Liver (tissue), 3 donors: ENCODE data around the gene POLR2B.

Experiments
- EGR1 ChIP-seq, 2 donors: IDR thresholded peaks; 2 replicates each; pipeline ENCODE4 v1.6.1; 2016 to 2018; ENCODE audit warnings: antibody characterized with exemption in 2 of 2, low read depth in 2 of 2
- FOXA1 ChIP-seq: IDR thresholded peaks from 2 replicates; pipeline ENCODE4 v1.6.1; 2016; ENCODE audit warnings: antibody characterized with exemption
- GABPA ChIP-seq, 2 donors: IDR thresholded peaks in 1 of 2; conservative IDR thresholded peaks in 1 of 2; 2 replicates each; pipeline ENCODE4 v1.6.1; 2016; ENCODE audit warnings: antibody characterized with exemption in 2 of 2, mild to moderate bottlenecking in 1 of 2, moderate library complexity in 1 of 2
- JUND ChIP-seq, 2 donors: IDR thresholded peaks; 2 replicates each; pipeline ENCODE4 v1.6.1; 2016; ENCODE audit warnings: antibody characterized with exemption in 2 of 2
- RAD21 ChIP-seq, 2 donors: IDR thresholded peaks; 2 replicates each; pipeline ENCODE4 v1.6.1; 2016; ENCODE audit warnings: antibody characterized with exemption in 2 of 2, mild to moderate bottlenecking in 2 of 2
- YY1 ChIP-seq: IDR thresholded peaks from 2 replicates; pipeline ENCODE4 v1.6.1; 2016; ENCODE audit warnings: antibody characterized with exemption, mild to moderate bottlenecking
- TF ChIP-seq, protein P1 (sequence below): fragments of 150-350 bp; IDR thresholded peaks from 2 replicates; pipeline ENCODE4 v1.5.1; 2017; ENCODE audit warnings: improper control_type of control experiment, low read depth, low read length; ENCODE audit not compliant: missing input control
- TF ChIP-seq, protein P2 (sequence below): IDR thresholded peaks from 2 replicates; pipeline ENCODE4 v1.6.1; 2016; ENCODE audit warnings: antibody characterized with exemption
- donor health status: healthy.
- donor health status: healthy.

DNA sequence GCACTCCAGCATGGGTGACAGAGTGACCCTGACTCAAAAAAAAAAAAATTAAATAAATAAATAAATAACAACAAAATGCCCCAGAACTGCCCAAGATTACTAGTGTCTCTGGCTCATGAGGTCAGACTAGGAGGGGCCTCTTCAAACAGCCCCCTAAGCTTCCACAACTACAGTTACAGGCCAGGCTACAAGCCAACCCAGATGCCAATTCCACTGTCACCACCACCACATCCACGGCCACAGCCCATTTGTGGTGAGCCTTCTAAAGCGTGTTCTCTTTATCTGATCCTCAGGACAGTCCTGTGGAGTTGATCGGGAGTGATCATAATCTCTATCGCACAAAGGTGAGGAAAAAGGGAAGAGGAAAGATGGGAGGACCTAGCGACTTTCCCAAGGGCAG, 94.9 kb downstream of the POLR2B start:
- TF ChIP-seq, protein P1, sequence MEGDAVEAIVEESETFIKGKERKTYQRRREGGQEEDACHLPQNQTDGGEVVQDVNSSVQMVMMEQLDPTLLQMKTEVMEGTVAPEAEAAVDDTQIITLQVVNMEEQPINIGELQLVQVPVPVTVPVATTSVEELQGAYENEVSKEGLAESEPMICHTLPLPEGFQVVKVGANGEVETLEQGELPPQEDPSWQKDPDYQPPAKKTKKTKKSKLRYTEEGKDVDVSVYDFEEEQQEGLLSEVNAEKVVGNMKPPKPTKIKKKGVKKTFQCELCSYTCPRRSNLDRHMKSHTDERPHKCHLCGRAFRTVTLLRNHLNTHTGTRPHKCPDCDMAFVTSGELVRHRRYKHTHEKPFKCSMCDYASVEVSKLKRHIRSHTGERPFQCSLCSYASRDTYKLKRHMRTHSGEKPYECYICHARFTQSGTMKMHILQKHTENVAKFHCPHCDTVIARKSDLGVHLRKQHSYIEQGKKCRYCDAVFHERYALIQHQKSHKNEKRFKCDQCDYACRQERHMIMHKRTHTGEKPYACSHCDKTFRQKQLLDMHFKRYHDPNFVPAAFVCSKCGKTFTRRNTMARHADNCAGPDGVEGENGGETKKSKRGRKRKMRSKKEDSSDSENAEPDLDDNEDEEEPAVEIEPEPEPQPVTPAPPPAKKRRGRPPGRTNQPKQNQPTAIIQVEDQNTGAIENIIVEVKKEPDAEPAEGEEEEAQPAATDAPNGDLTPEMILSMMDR: no peak
- TF ChIP-seq EGR1 (IDR thresholded peaks at IDR 0.05; ENCODE audit: low read depth in 2 of 2) (no peak), GABPA (IDR thresholded peaks at IDR 0.05 in 1 of 2, conservative IDR thresholded peaks at IDR 0.05 in 1 of 2) (no peak), JUND (IDR thresholded peaks at IDR 0.05) (no peak), RAD21 (IDR thresholded peaks at IDR 0.05) (no peak), YY1 (no peak), FOXA1 (no peak)
- TF ChIP-seq, protein P2, sequence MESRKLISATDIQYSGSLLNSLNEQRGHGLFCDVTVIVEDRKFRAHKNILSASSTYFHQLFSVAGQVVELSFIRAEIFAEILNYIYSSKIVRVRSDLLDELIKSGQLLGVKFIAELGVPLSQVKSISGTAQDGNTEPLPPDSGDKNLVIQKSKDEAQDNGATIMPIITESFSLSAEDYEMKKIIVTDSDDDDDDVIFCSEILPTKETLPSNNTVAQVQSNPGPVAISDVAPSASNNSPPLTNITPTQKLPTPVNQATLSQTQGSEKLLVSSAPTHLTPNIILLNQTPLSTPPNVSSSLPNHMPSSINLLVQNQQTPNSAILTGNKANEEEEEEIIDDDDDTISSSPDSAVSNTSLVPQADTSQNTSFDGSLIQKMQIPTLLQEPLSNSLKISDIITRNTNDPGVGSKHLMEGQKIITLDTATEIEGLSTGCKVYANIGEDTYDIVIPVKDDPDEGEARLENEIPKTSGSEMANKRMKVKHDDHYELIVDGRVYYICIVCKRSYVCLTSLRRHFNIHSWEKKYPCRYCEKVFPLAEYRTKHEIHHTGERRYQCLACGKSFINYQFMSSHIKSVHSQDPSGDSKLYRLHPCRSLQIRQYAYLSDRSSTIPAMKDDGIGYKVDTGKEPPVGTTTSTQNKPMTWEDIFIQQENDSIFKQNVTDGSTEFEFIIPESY: no peak
